MCF 10A (cell line): ENCODE measurements around the gene GUK1. TPM values are rescaled to one million over a fixed set of nuclear protein-coding genes. Genes with fewer than 3 reads are reported as not detected.

Source experiments
- BruUV-seq: library from RNA; stranded (reverse); fragments of 400-500 nt; replicated peaks from 2 replicates; lab custom pipeline; 2021; lab: Mats Ljungman, UMichigan
- CTCF ChIA-PET: fragments of 300-600 bp; sonication (Branson Sonifier 250); formaldehyde crosslinking; extraction: SDS; loops from one replicate; lab custom pipeline; 2021; ENCODE audit warnings: antibody characterized with exemption, inconsistent platforms; lab: Yijun Ruan, JAX
- POLR2A ChIA-PET: fragments of 300-600, 350-650 bp; sonication (Branson Sonifier 250); formaldehyde crosslinking; extraction: SDS; loops from one replicate; lab custom pipeline; 2020; ENCODE audit warnings: antibody characterized with exemption, inconsistent platforms; lab: Yijun Ruan, JAX
- DNase-seq: peaks from one replicate; pipeline ENCODE4 v3.0.0-alpha.2; 2018; ENCODE audit not compliant: unreplicated experiment
- H3K27ac Mint-ChIP-seq: one replicate; pipeline ENCODE4 v1.8.0; 2022; ENCODE audit warnings: mild to moderate bottlenecking, low read depth, mixed read lengths; ENCODE audit not compliant: unreplicated experiment
- H3K27me3 Mint-ChIP-seq: one replicate; pipeline ENCODE4 v1.8.0; 2022; ENCODE audit warnings: mixed read lengths; ENCODE audit not compliant: insufficient read depth, unreplicated experiment
- H3K36me3 Mint-ChIP-seq: one replicate; pipeline ENCODE4 v1.8.0; 2022; ENCODE audit warnings: mild to moderate bottlenecking, moderate library complexity, mixed read lengths; ENCODE audit not compliant: insufficient read depth, unreplicated experiment
- H3K4me1 Mint-ChIP-seq: one replicate; pipeline ENCODE4 v1.8.0; 2022; ENCODE audit warnings: mixed read lengths; ENCODE audit not compliant: insufficient read depth, unreplicated experiment
- H3K4me3 Mint-ChIP-seq: one replicate; pipeline ENCODE4 v1.8.0; 2022; ENCODE audit warnings: mild to moderate bottlenecking, moderate library complexity, mixed read lengths; ENCODE audit not compliant: unreplicated experiment
- H3K9me3 Mint-ChIP-seq: one replicate; pipeline ENCODE4 v1.8.0; 2022; ENCODE audit warnings: mixed read lengths; ENCODE audit not compliant: unreplicated experiment
- intact Hi-C: fragments of 100-400 bp; cut with micrococcal nuclease; formaldehyde crosslinking; loops from 2 replicates; pipeline ENCODE4 v1.14.1; 2022
- total RNA-seq: library from RNA; stranded (reverse); gene quantifications from 2 replicates; pipeline ENCODE4 v1.2.3, GENCODE V29; 2022
- TF ChIP-seq, protein P1 (sequence below): fragments of 200-600 bp; IDR thresholded peaks from one replicate; pipeline ENCODE4 v1.8.0; 2022; ENCODE audit warnings: antibody characterized with exemption, mild to moderate bottlenecking; ENCODE audit not compliant: unreplicated experiment

The GUK1 gene
- total RNA-seq, 1 experiment from 2014 or later = 495 TPM

DNA sequence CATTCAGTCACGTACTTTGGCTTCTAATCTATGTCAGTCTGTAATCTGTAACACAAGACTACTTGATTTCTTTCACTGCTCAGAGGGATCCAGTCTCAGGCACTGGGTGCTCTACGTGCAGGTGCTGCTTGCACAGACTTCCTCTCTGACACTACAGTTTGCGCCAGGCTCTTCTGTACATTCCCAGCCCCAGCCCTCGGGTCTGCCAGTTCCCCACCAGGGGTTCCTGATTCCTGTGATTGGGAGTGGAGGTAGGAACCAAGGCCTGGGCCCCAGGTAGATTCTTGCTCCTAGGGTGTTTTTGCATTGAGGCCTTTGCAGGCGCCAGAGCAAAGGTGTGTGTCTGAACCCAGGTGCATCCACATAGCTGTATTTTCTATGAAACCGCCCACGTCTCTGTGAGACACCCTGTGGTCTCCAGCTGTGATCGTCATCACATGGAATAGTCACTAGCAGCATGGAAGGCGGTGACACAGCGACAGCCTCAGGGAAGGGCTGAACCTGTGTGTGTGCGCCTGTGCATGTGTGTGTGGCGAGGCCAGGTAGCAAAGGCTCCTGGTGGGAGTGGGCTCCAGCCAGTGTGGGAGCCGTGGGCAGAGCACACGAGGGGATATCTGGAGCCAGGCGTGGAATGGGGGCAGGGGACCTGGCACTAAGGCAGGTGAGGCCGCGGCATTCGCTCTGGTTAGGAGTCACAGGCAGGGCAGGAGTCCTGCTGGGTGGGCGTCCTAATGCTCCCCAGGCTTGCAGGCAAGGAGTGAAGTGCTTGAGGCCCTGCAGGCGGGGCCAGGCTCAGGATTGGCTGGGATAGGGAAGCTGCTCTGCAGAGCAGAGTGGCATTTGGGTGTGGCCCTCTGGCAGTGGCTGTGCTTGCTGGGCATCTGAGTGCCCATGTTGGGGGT lies 14.8 kb downstream of the GUK1 start:
- Mint-ChIP-seq H3K9me3 (no peaks in the 10 kb centered on the region), H3K4me1 (peaks cover 29% of the 10 kb centered on the region), H3K27ac (peak overlapping the region; percentile 52), H3K36me3 (peaks cover 8% of the 10 kb centered on the region), H3K4me3 (no peak overlapping the region), H3K27me3 (no peaks in the 10 kb centered on the region)
- intact Hi-C loops = no loop called here
- ChIA-PET CTCF (interaction anchor here (0.6 to 5.9 kb wide), 3 partner anchors 10 to 12 kb away, joined by 3 to 63 read pairs (median 5); partner anchors contain the start of gene IBA57), POLR2A (interaction anchor here (7.8 to 8.9 kb wide), 2 partner anchors 9 to 14 kb away, joined by 76 to 137 read pairs; partner anchors contain the start of genes GUK1 and IBA57)
- DNase-seq = no peak
- no TSS peak for BruUV-seq
- TF ChIP-seq, protein P1, sequence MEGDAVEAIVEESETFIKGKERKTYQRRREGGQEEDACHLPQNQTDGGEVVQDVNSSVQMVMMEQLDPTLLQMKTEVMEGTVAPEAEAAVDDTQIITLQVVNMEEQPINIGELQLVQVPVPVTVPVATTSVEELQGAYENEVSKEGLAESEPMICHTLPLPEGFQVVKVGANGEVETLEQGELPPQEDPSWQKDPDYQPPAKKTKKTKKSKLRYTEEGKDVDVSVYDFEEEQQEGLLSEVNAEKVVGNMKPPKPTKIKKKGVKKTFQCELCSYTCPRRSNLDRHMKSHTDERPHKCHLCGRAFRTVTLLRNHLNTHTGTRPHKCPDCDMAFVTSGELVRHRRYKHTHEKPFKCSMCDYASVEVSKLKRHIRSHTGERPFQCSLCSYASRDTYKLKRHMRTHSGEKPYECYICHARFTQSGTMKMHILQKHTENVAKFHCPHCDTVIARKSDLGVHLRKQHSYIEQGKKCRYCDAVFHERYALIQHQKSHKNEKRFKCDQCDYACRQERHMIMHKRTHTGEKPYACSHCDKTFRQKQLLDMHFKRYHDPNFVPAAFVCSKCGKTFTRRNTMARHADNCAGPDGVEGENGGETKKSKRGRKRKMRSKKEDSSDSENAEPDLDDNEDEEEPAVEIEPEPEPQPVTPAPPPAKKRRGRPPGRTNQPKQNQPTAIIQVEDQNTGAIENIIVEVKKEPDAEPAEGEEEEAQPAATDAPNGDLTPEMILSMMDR = no peak

DNA sequence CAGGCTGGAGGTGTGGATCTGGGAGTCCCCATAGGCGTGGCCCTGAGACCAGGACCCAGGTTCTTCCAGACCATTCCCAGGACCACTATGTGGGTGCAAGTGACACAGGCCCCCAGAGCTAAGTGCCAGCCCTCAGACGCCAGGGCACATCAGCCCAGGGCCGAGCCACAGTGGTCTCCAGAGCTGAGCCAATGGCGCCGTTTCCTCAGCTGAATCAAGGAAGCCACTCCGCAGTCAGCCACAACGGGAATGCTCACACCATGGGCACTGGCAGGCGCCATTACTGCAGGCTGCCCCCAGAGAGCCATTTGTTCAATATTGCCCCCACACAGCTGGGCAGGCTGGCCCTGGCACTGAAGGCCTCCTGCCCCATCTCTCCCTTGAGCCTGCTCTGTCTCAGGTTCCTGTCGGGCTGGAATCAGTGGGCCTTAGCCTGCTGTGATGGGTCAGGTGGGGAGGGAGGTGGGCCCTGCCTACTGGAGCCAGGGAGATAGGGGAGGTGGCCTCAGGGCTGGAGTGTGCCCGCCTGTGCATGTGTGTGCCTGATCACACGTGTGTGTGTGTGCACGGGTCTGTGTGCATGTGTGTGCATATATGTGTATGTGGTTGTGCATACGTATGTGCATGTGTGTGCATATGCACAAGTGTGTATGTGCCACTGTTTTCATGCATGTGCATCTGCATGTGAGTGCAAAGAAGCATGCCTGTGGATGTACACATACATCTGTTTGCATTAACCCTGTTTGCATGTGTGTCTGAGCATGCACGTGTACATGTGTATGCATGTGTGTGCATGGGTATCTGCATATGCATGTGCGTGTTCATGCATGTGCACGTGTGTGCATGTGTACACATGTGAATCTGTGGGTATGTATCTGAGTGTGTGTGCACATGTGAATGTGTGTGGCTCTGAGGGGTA lies 15.8 kb downstream of the GUK1 start:
- TF ChIP-seq, protein P1 = no peak
- POLR2A ChIA-PET = interaction anchor here (1.6 to 8.9 kb wide), 3 partner anchors 8 to 16 kb away, joined by 4 to 137 read pairs (median 76); partner anchors contain the start of genes GUK1 and IBA57
- CTCF ChIA-PET = interaction anchor here (0.5 to 5.9 kb wide), 6 partner anchors 9 to 229 kb away, joined by 3 to 63 read pairs (median 4); partner anchors contain the start of gene IBA57
- Mint-ChIP-seq H3K4me3 (no peak overlapping the region), H3K36me3 (no peaks in the 10 kb centered on the region), H3K27ac (no peak overlapping the region), H3K27me3 (no peaks in the 10 kb centered on the region), H3K4me1 (peaks cover 22% of the 10 kb centered on the region), H3K9me3 (no peaks in the 10 kb centered on the region)
- no peak for DNase-seq
- intact Hi-C loops = no loop called here
- BruUV-seq = no TSS peak

DNA sequence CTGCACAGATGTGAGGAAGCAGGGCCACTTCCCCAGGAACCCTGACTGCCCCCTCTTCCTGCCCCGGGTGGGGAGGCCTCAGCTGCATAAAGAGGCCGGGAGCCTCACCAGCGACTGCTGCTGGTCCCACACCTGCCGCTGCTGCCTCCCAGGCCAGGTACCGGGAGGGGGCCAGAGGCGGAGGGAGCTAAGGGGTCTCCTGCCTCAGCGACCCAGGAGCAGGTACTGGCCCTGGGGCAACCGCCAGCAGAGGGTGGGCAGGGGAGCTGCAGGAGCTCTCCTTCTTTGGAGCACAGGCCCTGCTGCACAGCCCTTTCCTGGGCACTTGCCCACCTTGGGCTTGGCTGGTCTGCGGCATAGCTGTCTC lies 16.4 kb downstream of the GUK1 start:
- ChIA-PET POLR2A (interaction anchor here (0.7 to 1.6 kb wide), 3 partner anchors 9 to 16 kb away, joined by 3 to 7 read pairs (median 4); partner anchors contain the start of genes GUK1 and IBA57), CTCF (interaction anchor here (0.5 to 1.6 kb wide), 6 partner anchors 10 to 244 kb away, joined by 3 to 9 read pairs (median 3); partner anchors contain the start of gene IBA57)
- TF ChIP-seq, protein P1 = no peak

More for the DNA sequence above, 16.4 kb downstream of the GUK1 start:
- H3K9me3 Mint-ChIP-seq = no peaks in the 10 kb centered on the region
- no peaks in the 10 kb centered on the region for H3K27me3 Mint-ChIP-seq
- no peak for DNase-seq
- no TSS peak for BruUV-seq
- intact Hi-C loops = no loop called here
- no peaks in the 10 kb centered on the region for H3K36me3 Mint-ChIP-seq
- peaks cover 22% of the 10 kb centered on the region for H3K4me1 Mint-ChIP-seq
- H3K27ac Mint-ChIP-seq = no peak overlapping the region
- no peak overlapping the region for H3K4me3 Mint-ChIP-seq
